Esophagus squamous epithelium (tissue), 4 donors: ENCODE measurements around the gene CPEB3.

Experiments
- CTCF ChIP-seq, 6 experiments: fragments of 450-650 bp in 4 of 6; fragments of 200-600 bp in 2 of 6; sonication (generic) in 2 of 6; IDR thresholded peaks; one replicate each; pipeline ENCODE4 v1.5.1; 2016 to 2019; ENCODE audit warnings: antibody characterized with exemption in 6 of 6, mild to moderate bottlenecking in 4 of 6, moderate library complexity in 4 of 6
- POLR2A ChIP-seq, 4 donors: fragments of 450-650 bp; IDR thresholded peaks; one replicate each; pipeline ENCODE4 v1.6.1; 2017; ENCODE audit warnings: antibody characterized with exemption in 4 of 4, mild to moderate bottlenecking in 4 of 4, moderate library complexity in 3 of 4

GRCh38 chr10:92064506-92064905, 226.4 kb downstream of the CPEB3 start:
- TF ChIP-seq CTCF (IDR thresholded peaks at IDR 0.05) (no peak), POLR2A (IDR thresholded peaks at IDR 0.05) (no peak)
